DMS79 treated with DMSO at 0.1 percent for 48 hours (cell line): ENCODE results near the gene SEMG1.

ENCODE experiments used
- DNase-seq: peaks from one replicate; lab custom pipeline; 2025; lab: John Stamatoyannopoulos, UW

Gene SEMG1

GRCh38 chr20:45221076-45221475, 14.2 kb downstream of the SEMG1 start, which contains the start of gene SEMG2:
Gene SEMG2, plus strand, starts transcription at chr20:45221373. Its CDS starts 17 bp downstream, at chr20:45221390.
- DNase-seq = no peak

- DNase-seq = no peak
Observed at GRCh38 chr20:45223136-45223535, 16.3 kb downstream of the SEMG1 start.

DNA sequence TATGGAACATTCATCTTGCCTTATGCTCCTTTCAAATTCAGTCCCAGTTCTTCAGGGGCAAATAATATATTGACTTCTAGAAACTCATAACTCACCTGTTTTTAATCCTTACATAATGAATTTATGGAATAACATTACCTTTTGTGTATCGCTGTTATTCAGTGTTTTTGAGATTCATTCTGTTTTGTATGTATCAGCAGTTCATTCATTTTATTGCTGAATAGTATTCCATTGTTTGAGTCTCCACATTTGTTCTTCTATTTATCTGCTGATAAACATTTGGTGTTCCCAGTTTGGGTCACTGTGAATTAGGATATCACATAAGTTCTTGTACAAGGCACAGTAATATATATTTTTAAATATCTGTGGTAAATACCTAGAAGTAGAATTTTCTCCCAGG, 19.5 kb downstream of the SEMG1 start:
- DNase-seq = no peak

- no peak for DNase-seq
Observed at GRCh38 chr20:45229264-45230056, 22.6 kb downstream of the SEMG1 start.

- DNase-seq = no peak
Observed at GRCh38 chr20:45230631-45231030, 23.8 kb downstream of the SEMG1 start.

- no peak for DNase-seq
Observed at GRCh38 chr20:45235995-45236394, 29.2 kb downstream of the SEMG1 start.

- DNase-seq = no peak
Observed at GRCh38 chr20:45238139-45238538, 31.3 kb downstream of the SEMG1 start.

GRCh38 chr20:45246109-45246508, 39.3 kb downstream of the SEMG1 start:
- DNase-seq = no peak

- DNase-seq = peak; percentile 23
Observed at GRCh38 chr20:45247865-45248264, 41.0 kb downstream of the SEMG1 start.

DNA sequence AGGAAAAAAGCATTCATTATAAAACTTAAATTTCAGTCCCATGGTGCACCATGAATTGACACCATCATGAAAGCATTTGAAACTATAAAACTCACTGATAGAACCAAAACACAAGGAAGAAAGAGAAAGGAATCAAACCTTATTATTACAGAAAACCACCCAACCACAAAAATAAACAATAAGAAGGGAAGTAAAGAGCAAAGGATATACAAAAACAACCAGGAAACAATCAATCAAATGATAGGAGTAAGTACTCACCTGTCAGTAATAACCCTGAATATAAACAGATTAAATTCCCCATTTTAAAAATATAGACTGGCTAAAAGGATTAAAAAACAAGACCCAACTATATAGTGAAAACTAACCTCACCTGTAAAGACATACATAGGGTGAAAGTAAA, 41.8 kb downstream of the SEMG1 start:
- no peak for DNase-seq

- no peak for DNase-seq
Observed at GRCh38 chr20:45251884-45252560, 45.2 kb downstream of the SEMG1 start.

DNA sequence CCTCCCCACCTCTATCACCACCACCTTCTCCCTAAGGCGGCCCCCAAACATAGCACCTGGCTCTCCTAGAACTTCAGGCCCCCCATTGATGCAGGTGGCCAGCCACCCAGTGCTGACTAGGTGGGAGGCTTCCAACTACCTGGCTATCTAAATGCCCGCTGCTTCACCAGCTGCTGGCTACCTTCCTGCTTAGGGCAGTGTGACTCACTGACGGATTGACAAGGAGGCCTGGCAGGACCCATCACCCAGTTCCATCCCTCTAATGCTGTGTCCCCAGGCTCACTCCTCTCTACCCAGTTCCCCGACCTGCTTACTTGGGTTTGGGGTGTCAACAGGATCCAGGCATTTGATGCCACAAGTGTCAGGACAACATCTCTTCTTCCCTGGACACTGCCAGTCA, 46.4 kb downstream of the SEMG1 start:
- DNase-seq = no peak

DNA sequence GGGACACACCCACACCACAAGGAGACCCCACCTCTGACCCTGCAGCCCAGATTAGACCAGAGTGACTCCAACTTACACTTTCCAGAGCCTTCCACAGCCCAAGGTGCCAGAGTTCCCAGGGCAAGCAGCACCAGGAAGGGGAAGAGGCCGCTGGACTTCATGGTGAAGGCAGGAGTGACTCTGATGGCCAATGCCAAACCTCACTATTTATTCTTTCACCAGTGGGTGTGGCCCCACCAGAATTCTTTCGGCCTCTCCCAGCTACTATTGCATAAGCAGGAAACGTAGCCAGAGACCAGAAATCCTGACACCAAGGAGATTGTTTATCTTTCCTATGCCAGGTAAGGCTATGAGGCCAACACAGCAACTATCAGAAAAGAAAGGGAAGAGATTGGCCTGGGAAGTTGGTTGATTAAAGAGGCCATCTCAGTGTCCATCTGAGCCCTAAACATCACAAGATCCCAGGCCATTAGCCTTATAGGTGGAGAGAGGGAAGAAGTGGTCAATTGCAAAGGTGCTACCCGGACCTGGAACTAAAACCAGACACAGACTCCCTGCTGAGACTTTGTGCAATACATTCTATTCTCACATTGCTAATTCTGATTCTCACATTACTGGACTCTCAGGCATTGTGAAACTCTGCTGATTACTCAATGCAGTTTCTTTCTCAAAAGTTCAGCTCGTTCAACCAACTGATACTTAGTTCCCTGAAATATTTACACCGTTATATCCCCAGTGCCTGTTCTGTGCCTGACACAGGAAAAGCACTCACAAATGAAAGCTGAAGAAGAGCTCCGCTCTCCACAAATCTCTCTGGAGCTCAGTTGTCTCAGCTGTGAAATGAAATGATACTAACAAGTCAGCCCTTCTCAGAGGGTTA, 47.8 kb downstream of the SEMG1 start, which contains the start of gene SLPI:
Gene SLPI, minus strand, starts transcription at position 182 of the 880 bp plus-strand sequence. Its CDS starts 21 bp downstream, at position 161.
- no peak for DNase-seq

- no peak for DNase-seq
Observed at GRCh38 chr20:45257161-45257560, 50.3 kb downstream of the SEMG1 start.

GRCh38 chr20:45257711-45258110, 50.9 kb downstream of the SEMG1 start:
- no peak for DNase-seq

- no peak for DNase-seq
Observed at GRCh38 chr20:45258259-45258658, 51.4 kb downstream of the SEMG1 start.

DNA sequence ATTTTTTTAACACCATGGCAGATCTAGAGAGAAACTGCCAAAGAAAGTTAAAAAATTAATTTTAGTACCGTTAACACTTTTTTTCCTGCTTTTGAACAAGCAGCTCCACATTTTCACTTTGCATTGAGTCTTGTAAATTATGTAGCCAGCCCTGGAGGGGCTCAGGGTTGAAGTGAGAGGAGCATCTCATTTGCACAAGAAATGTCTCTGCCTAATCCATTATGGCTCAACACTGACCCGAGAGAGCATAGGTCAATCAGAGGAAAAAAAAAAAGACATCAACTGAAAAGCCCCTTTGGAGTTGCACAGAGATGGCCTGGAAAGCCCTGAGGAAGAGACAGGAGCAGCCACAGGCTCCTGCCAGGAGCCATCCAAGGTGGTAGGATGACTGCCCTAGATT, 51.8 kb downstream of the SEMG1 start:
- DNase-seq = no peak
